ENCODE measurements around the gene PSMC3IP. TPM values are rescaled to one million over a fixed set of nuclear protein-coding genes. Genes with fewer than 3 reads are reported as not detected.
"Not testable (repeated sequence)": the region's sequence is repeated elsewhere in the genome, so short reads cannot be mapped to it uniquely, and the experiment has no call there.

PSMC3IP gene, protein sequence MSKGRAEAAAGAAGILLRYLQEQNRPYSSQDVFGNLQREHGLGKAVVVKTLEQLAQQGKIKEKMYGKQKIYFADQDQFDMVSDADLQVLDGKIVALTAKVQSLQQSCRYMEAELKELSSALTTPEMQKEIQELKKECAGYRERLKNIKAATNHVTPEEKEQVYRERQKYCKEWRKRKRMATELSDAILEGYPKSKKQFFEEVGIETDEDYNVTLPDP
- 10 to 100 TPM; 17.1 to 24.1 (median 18.2) TPM for polyA plus RNA-seq (ENCODE audit: insufficient read depth in 1 of 5, insufficient read length in 5 of 5, low replicate concordance in 1 of 5)
- long read RNA-seq, donor 1, transcript PSMC3IP-202 (8 exons, 1,416 nt), result major isoform, 5 of 6 reads
- long read RNA-seq, donor 1, partial matches to known transcripts, result 0 of 6 reads
- long read RNA-seq, donor 1, other reads (novel, unspliced or antisense), result 0 of 6 reads
- long read RNA-seq, donor 2, partial matches to known transcripts, result 0 of 2 reads
- long read RNA-seq, donor 2, other reads (novel, unspliced or antisense), result 0 of 2 reads
- long read RNA-seq, donor 3, partial matches to known transcripts, result 32 of 35 reads
- long read RNA-seq, donor 3, other reads (novel, unspliced or antisense), result 0 of 35 reads
- long read RNA-seq, donor 4, partial matches to known transcripts, result 0 of 1 reads
- long read RNA-seq, donor 4, other reads (novel, unspliced or antisense), result 0 of 1 reads
- long read RNA-seq, donor 5, transcript PSMC3IP-202 (8 exons, 1,416 nt), result major isoform, 8 of 25 reads
- long read RNA-seq, donor 5, partial matches to known transcripts, result 0 of 25 reads
- long read RNA-seq, donor 5, other reads (novel, unspliced or antisense), result 17 of 25 reads
- long read RNA-seq, donor 6, partial matches to known transcripts, result 0 of 5 reads
- long read RNA-seq, donor 6, other reads (novel, unspliced or antisense), result 0 of 5 reads
- long read RNA-seq, donor 7, partial matches to known transcripts, result 0 of 5 reads
- long read RNA-seq, donor 7, other reads (novel, unspliced or antisense), result 0 of 5 reads
- long read RNA-seq, donor 8, partial matches to known transcripts, result 0 of 1 reads
- long read RNA-seq, donor 8, other reads (novel, unspliced or antisense), result 0 of 1 reads

DNA sequence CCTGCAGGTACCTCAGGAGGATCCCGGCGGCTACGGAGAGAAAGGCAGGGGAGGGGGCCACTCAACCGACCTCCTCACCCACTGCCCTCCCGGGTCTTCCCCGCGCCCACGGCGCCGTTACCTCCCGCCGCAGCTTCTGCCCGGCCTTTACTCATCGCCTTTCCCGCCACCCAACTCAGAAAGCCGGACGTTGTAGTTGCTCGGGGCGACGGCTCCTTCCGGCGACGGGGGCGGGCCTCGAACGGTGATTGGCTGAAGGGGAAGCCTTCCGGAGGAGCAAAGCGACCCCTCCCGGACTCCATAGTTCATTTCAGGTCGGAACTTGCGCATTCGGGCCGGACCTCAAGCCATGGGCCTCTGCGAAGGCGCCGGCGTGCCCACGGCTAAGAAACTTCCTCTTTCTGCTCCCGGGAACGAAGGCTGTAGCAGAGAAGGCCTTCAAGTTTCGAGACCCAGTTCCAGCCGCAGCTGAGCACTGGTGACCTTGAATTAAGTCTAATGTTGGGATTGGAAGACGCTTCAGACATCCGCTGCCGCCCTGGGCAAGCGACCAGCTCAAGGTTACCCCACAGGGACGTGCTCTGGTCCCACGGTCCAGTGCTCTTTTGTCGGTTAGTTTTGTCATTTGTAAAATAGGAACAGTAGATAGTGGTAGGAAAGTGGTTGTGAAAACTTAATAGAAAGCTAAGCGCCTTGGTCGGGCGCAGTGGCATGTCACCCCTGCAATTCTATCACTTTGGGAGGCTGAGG is at the start of gene PSMC3IP:
PSMC3IP (minus strand) TSS at position 198 of the 750 bp plus-strand sequence; CDS start at position 155, 43 bp downstream.
- DNase-seq, result peak; percentile 90 to 91

DNA sequence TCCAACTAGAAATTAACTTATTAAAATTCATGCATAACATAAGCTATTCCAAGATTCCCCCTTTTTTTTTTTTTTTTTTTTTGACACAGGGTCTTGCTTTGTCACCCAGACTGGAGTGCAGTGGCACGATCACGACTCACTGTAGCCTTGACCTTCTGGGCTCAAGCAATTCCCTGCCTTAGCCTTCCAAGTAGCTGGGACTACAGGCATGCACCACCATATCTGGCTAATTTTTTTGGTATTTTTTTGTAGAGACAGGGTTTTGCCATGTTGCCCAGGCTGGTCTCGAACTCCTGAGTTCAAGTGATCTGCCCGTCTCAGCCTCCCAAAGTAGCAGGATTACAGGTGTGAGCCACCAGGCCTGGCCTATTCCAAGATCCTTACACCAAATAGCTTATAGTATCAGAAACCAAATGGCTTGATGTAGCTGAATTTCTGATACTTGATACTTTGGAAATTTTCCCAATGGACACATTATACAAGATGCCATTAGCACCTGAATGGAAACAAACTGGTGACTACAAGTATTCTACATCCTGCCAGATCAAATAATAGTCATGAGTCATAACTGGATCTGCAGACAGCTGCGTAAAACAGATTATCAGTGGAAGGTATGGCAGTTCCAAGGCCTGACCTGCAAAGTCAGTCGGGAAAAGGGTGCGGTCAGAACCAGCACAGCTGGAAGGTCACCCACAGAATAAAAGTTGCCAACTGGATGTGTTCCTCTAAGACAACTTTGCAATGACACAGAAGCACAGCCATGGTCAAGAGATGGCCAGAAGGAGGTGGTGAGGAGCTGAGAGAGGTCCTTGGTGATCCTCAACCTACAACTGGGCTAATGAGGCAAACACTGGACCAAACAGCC is 46.4 kb upstream of the PSMC3IP start:
- no peak for DNase-seq

DNA sequence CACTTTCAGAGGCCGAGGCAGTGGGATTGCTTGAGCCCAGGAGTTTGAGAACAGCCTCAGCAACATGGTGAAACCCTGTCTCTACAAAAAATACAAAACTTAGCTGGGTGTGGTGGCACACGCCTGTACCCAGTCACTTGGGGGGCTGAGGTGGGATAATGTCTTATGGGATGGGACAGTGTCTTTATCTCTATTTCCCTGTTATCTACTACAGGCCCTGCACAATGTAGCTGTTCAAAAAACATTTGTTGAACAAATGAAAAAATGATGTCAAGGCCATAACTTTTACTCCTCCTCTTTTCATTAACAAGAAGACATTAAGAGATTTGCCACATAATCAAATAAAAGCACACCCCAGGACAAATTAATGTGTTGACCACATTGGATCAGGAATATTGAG is 45.7 kb upstream of the PSMC3IP start:
- no peak for DNase-seq

DNA sequence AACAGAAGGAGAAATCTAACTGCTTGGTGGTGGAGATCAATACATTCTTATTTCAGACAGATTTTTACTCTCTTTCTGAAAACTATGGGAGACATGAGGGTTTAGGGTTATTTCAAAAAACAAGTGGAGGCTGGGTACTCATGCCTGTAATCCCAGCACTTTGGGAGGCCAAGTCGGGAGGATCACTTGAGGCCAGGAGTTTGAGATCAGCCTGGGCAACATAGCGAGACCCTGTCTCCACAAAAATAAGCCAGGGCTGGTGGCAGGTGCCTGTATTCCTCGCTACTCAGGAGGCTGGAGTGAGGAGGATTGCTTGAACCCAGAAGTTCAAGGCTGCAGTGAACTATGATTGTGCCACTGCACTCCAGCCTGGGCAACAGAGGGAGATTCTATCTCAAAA is 44.5 kb upstream of the PSMC3IP start:
- DNase-seq, result not testable (repeated sequence)

DNA sequence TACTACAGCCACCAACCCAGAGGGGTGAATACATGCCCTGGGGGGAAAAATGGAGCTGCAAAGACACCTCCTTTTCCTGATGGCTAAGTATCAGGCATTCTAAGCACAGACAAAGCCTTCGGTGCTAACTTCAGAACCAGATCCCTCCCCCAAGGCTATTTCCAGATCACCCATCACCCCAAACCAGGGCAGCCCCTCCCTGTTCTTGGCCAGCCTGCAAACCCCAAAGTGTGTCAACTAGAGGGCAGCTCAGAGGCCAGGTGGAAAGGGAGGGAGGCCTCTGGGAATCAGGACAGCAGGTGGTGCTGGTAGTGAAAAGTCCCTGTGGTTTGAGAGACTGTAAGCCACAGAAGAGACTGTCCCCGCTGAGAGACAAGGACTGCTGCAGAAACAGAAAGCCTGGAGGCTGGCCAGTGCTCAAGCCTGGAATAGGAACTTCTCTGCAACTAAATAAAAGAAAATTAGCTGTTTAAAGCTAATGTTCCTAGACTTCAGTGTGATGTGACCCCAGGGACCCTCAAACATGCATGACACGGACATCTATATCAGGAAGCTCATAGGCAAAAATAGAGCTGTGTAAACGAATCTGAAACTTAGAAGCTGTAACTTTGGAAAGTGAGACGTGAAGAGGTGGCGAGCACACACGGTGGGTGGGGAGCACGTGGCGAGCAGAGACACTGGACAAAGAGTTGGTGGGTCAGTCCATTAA is 41.1 kb upstream of the PSMC3IP start:
- no peak for DNase-seq

DNA sequence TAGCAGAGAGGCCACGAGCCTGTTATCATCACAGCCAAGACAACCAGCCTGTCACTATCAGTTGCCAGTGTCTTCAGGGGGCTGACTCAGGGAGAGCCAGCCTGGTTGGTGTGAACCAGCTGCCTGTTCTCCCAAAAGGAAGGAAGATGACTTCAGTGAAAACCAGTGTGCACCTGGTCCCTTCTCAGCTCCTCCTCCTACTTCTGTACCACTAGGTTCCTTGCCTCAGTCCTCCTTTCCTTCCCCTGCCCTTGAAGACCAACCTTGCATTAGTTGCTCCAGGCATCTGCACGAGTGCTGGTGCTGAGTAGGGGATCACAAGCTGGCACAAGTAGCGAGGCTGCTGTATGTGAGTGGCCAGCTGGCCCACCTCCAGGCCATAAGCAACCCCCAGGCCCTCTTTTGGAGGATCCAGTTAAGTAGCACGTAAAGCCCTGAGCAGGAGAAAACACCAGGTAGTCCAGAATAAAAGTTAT is 40.5 kb upstream of the PSMC3IP start:
- DNase-seq, result no peak

DNA sequence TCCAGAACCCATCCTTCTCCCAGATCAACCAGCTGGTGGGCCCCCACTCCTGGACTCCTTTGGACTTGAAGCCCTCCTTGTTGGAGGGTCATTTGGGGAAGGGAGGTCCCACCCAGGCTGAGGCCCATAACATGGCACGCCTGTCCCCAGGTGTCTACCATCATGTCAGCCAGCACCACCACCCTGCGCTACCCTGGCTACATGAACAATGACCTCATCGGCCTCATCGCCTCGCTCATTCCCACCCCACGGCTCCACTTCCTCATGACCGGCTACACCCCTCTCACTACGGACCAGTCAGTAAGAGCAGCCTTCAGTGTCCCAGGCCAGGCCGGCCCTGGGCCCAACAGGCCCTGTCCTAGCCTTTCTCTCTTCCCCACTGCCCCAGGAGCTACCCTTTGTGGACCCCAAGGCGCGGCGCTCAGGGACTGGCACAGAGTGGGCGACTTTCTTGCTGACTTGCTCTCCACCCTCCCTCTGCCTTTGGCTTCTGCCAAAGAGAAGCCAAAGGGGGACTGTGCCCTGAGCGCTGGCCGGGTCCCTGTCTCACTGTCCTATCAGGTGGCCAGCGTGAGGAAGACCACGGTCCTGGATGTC is 36.3 kb upstream of the PSMC3IP start:
- DNase-seq, result no peak

DNA sequence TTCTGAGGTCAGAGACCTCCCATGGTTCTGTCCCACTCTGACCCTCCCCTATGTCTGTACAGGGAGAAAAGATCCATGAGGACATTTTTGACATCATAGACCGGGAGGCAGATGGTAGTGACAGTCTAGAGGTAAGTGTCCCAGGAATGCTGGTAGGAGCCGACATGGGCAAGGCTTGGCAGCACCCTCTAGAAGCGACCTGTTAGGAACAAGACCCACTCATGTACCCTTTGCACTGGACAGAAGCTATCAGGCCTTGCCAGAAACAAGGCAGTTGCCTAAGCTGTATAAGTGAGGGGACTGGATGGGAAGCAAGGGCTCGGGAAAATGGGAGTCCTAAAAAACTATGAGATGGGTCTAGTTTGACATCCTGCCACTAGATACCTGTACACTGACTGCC is 34.5 kb upstream of the PSMC3IP start:
- DNase-seq, result no peak

DNA sequence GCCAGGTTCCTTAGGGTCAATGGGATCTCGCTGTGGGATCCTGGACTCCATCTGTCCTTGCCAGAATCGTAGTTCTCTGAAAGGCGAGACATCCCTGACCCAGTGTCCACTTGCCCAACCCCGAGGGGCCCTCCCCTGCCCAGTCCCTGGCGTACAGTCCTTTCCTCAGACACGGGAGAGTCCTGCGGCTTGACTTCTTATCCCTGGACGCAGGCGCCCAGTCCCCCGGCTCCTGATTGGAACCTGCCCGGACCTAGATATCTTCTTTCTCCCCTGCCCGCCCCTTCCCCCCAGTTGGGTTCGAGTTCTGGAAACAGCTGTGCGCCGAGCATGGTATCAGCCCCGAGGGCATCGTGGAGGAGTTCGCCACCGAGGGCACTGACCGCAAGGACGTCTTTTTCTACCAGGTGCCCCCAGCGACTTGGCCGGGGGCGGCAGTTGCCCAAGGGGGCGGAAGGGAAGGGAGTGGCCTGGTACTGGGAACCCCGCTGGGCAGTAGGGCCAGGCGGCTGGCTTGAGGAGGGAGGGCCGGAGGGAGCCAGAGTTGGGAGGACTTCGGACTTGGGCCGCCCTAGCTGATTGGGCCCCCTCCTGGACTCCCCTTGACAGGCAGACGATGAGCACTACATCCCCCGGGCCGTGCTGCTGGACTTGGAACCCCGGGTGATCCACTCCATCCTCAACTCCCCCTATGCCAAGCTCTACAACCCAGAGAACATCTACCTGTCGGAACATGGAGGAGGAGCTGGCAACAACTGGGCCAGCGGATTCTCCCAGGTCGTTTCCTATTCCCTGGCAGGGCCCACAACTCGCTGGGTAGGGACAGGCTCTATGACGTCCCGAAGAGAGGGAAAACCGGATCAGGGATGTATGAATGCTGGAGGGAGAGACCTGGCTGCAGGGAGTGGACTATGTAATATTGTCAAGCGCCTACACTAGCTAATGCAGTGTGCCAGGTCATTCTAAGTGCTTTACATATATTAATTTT is 32.6 kb upstream of the PSMC3IP start:
- not testable (repeated sequence) for DNase-seq

DNA sequence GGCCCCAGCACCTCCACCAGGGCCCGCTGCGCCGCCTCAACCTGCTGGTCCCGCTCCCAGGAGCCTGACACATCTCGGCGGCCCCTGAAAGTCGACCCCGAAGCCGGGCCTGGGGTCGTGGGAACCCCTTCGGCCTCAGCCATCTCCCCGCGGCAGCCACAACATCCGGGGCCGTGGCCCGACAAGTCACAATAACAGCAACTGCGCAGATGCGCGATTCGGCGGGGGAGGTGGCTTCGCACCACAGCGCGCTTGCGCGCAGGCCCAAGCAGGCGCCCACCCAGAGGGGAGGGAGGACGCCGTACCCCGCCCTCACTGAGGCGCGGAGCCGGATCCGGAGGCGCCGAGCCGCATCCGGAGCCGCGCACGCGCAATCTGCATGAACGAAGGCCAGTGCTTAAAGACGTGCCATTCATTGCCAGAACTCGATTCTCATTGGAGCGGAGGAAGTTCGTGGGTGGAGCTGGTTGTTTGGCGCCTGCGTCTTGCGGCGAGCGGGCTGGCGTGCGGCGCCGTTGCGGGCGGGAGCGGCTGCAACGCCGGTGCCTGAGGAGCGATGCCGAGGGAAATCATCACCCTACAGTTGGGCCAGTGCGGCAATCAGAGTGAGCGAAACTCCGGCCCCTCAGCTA is 31.8 kb upstream of the PSMC3IP start, which contains the start of the genes RETREG3 and TUBG1:
RETREG3 (minus strand) TSS at position 193 of the 632 bp plus-strand sequence; CDS start at position 143, 50 bp downstream.
TUBG1 (plus strand) TSS at position 502 of the 632 bp plus-strand sequence; CDS start at position 557, 55 bp downstream.
- DNase-seq, result peak; percentile 100

DNA sequence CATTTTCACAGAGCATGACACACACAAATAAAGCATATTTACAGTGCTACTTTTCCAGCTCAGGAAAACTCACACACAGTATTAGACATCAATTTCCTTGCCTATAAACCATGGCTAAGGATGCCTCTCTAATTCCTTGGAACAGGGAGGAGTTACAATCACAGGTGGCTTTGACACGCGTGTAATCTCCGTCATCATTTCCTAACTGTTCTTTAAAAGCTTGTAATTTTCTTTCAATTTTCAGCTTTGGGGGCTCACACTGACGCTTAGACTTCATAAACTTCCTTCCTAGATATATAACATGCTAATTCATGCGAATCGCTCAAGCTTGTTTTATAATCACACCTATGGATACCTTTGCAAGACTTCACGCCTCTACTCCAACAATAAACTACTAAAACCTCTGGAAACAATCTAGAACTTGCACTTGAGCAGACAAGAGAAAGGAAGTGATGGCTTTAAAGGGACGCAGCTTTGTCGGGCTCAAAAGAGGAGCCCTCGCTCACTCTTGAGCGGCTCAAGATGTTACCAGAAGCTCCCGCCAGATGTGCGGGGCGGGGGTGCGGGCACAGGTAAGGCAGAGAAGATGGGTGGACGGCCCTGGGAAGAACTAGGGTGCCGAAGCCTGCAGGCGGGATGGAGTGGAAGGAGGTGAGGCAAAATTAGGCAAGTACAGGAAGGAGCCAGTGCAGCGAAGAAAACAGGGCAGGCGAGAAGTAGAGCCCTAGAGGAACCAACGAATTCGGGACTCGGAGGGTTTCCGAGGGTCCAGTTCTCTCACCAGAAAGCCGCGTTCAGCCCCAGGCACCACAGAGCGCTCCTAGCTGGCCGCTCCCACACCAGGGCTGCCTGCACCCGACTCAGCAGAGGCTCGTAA is 31.0 kb upstream of the PSMC3IP start:
- DNase-seq, result no peak

DNA sequence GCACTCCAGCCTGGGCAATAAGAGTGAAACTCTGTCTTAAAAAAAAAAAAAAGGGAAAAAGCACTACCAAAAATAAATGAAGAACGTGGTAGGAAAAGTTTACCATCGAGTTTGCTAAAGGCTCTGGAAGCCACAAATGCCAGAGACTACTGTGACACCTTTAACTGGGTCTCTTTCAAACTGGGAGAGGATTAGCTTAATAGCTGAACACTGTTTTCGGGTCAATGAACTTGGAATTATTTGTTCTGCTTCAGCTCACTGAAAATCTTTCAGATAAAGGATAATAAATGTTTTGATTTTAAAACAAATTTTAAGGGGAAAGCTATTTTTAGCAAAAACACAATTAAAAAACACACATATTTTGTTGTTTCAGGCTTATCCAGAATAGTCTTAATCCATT is 30.2 kb upstream of the PSMC3IP start:
- DNase-seq, result no peak

DNA sequence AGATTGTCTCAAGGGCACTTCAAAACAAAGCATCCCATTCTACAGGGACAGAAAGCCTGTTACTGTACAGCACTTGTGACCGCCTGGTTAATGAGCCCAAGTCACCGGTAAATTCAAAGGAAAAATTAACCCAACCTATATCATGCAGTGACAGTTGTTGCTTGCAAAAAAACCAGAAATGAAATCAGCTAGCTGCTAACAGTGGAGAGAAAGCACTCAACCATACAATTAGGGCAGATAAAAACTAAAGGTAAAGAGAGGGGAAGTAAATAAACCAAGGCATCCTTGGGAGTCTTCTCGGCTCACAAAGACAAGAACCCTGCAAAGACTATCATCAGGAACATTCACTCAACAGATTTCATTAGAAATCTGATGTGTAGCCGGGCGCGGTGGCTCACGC is 25.8 kb upstream of the PSMC3IP start:
- DNase-seq, result no peak

DNA sequence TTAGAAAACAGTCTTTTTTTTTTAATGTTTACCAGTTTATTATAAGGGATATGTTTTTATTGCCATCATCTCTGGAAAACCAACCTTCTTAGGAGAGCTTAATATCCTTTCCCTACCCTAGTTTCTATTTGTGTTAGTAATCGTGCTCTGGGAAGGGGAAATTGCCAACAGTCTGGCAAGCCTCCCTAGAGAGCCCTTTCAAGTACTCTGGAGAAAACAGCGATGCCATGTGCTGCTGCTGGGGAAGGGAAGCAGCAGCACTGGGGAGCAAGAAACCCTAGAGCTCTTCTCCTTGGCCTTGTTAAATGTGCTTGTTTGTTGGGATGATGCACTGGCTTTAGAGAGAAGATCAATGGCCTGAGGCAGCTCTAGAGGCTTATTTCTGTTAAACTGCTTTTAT is 21.4 kb upstream of the PSMC3IP start:
- no peak for DNase-seq

DNA sequence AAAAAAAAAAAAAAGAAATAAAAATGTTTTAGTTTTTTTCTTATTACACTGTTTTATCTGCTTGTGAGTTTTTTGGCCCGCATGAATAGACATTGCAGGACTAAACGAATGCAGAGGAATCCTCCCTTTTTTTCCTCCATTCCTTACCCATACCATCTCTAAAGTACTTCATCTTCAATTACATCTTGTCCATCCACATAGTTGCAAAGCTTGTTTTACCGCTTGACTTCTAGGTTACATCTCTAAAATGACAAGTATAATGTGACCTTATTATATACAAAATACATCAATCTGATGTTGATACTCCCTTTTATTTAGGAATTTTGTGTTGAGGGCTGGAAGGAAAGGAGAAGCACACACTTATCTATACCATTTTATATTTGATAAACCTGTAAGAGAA is 18.9 kb upstream of the PSMC3IP start:
- DNase-seq, result no peak

DNA sequence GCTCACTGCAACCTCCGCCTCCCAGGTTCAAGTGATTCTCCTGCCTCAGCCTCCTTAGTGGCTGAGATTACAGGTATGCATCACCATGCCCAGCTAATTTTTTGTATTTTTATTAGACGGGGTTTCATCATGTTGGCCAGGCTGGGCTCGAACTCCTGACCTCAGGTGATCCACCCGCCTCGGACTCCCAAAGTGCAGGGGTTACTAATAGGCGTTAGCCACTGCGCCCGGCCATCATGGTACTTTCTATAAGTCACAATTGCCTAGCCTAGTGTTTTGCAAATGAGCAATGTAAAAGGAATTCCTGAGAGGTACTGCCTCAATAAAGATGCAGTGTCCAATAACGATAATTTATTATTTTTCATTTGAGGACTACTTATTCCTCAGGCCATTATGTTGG is 13.9 kb upstream of the PSMC3IP start:
- DNase-seq, result no peak

Data from right lung (tissue), 10 donors.